Epidermal melanocyte (primary cell): ENCODE results near the gene BANP.
"Not testable (repeated sequence)": the region's sequence is repeated elsewhere in the genome, so short reads cannot be mapped to it uniquely, and the experiment has no call there.

Experiments used
- DNase-seq: peaks from one replicate; pipeline ENCODE4 v3.0.0; 2011; ENCODE audit warnings: low spot score; ENCODE audit not compliant: insufficient read length

Gene BANP

DNA sequence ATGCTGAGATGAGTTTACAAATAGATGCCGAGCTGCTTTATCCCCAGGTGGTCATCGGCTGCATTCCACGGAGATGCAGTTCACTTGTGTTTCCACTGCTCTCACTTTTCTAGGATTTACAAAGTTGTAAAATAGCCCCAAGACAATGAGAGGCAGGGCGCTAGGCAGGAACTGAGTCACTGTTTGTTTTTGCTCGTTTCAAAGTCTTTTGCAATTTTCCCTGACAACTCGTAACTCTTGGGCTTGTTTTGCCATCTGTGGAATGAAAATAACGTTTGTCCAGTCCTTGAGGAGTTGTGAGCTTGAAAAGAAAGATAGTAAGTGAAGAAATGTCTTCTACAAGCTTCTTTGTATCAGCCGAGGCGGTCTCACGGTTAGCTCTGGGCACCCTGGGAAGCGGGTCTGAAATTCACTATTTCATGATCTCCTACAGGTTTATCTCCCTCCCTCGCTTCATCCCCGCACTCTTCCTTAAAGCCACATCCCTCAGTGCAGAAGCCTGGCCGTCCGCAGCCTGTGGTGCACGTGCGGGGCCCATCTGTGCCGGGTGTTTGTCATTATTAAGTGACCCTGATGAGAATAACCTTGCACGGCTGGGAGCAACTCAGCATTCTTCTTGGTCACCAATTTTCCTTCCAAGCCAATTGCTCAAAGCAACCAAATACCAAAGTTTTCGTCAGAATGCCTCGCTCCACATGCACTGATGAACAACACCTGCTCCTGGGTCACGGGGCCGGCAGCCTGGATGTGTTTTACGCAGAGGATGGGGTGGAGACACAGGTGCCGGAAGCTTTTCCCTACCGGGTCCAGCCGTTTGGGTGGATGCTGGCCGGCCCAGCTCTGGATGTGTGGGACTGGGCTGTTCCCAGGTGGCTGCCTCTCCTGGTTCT lies 167.9 kb downstream of the BANP start:
- not testable (repeated sequence) for DNase-seq

DNA sequence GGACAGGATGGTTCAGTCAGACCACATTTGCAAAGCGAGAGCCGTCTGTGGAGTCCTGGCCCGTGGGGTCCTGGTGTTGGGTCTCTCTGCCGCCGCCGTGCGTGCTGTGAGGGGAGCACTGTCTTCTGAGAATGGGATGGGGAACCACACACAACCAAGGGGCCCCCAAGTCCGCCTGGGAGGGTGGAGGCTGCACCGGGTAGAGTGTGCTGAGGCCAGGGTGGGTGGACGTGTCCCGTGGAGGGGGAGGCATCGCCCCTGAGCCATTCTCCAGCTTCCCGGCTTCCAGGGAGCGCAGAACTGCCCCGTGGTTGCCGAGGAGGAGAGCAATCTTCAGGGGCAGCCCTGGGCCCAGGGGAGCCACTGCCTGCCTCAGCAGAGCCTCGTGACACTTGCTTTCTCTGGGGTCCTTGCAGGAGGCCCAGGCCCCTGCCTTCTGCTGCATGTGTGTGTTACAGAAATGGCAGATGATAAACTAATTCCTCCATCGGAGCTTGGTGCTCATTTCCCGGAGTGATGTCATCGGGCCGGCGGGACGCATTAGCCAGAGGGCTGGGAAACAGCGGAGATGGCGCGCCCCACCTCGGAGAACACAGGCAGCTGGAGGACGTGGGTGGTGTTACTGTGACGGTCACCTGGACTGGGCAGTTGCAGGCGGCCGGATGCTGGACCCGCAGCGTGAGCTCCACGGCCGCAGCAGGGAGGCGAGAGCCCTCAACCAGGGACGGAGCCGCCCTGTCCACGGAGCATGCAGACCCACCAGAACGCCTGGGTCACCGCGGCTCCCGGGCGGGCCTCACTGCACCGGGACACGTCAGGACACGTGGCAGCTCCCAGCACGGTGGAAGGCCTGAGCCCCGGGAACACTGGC lies 168.9 kb downstream of the BANP start:
- not testable (repeated sequence) for DNase-seq

DNA sequence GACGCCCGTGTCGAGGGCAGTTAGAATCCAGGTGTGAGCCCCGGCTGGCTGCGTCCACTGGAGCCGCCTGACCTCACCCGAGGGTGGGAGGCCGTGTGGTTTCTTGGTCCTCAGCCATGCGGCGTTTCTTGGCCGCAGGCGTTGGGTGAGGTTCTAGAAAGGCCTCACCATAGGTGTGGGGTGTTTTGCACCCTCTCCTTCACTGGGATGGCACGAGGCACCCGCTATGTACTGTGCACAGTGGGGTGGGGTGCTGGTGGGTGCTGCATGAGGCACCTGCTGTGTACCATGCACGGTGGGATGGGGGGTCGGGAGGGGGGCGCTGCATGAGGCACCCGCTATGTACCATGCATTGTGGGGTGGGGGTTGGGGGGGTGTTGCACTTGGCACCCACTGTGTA lies 169.6 kb downstream of the BANP start:
- no peak for DNase-seq

GRCh38 chr16:88121391-88121790 lies 170.2 kb downstream of the BANP start:
- not testable (repeated sequence) for DNase-seq

- no peak for DNase-seq
These were observed 170.8 kb downstream of the BANP start for GRCh38 chr16:88121886-88122580.
